Hepatocyte (in vitro differentiated cells): ENCODE data around the gene LMTK2.

Source experiments
- EZH2phosphoT487 ChIP-seq: fragments of 200-600 bp; sonication (generic); IDR thresholded peaks from one replicate; pipeline ENCODE4 v1.6.1; 2018; ENCODE audit warnings: antibody characterized with exemption, mild to moderate bottlenecking, low read depth, moderate library complexity; ENCODE audit not compliant: unreplicated experiment, severe bottlenecking
- TF ChIP-seq, protein P1 (sequence below): fragments of 200-600 bp; sonication (generic); IDR thresholded peaks from 2 replicates; pipeline ENCODE4 v1.5.1; 2016; ENCODE audit warnings: antibody characterized with exemption, mild to moderate bottlenecking; ENCODE audit not compliant: poor library complexity

- TF ChIP-seq, protein P1, sequence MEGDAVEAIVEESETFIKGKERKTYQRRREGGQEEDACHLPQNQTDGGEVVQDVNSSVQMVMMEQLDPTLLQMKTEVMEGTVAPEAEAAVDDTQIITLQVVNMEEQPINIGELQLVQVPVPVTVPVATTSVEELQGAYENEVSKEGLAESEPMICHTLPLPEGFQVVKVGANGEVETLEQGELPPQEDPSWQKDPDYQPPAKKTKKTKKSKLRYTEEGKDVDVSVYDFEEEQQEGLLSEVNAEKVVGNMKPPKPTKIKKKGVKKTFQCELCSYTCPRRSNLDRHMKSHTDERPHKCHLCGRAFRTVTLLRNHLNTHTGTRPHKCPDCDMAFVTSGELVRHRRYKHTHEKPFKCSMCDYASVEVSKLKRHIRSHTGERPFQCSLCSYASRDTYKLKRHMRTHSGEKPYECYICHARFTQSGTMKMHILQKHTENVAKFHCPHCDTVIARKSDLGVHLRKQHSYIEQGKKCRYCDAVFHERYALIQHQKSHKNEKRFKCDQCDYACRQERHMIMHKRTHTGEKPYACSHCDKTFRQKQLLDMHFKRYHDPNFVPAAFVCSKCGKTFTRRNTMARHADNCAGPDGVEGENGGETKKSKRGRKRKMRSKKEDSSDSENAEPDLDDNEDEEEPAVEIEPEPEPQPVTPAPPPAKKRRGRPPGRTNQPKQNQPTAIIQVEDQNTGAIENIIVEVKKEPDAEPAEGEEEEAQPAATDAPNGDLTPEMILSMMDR, result peak; percentile 89
- no peak for TF ChIP-seq EZH2phosphoT487
These were observed 61.7 kb downstream of the LMTK2 start for GRCh38 chr7:98168181-98168903.
